HG02678 (cell line): ENCODE measurements around the gene OR13J1.
"Not testable (repeated sequence)": the region's sequence is repeated elsewhere in the genome, so short reads cannot be mapped to it uniquely, and the experiment has no call there.

Source experiments
- ATAC-seq: cut with Tn5 transposase; IDR thresholded peaks from one replicate; pipeline ENCODE4 v1.9.1; 2021; ENCODE audit warnings: mild to moderate bottlenecking, moderate library complexity; ENCODE audit not compliant: unreplicated experiment

OR13J1 gene

GRCh38 chr9:35905051-35905781 lies 35.0 kb upstream of the OR13J1 start:
- no peak for ATAC-seq

GRCh38 chr9:35904338-35904737 lies 34.1 kb upstream of the OR13J1 start:
- no peak for ATAC-seq

DNA sequence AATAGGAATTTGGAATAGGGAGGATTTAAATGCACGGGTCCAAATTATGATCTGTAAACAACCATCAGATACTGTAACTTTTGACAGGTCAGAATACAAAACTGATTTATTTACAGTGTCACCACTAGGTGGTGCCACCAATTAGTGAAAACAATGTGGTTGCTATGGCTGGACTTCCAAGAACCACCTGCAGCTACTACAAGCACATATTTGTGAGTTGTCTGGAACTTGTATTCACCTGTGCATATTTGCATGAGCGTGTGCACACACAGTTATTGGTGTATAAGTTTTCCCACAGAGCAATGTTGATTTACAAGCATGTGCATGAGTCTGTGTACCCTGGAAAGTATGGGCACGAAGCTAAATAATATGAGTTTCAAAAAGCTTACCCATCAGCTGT lies 32.8 kb upstream of the OR13J1 start:
- no peak for ATAC-seq

GRCh38 chr9:35899021-35899420 lies 28.8 kb upstream of the OR13J1 start:
- ATAC-seq = no peak

GRCh38 chr9:35898337-35898736 lies 28.1 kb upstream of the OR13J1 start:
- no peak for ATAC-seq

- not testable (repeated sequence) for ATAC-seq
These were observed 27.3 kb upstream of the OR13J1 start for GRCh38 chr9:35897376-35898099.

- no peak for ATAC-seq
These were observed 26.4 kb upstream of the OR13J1 start for GRCh38 chr9:35896570-35896969.

DNA sequence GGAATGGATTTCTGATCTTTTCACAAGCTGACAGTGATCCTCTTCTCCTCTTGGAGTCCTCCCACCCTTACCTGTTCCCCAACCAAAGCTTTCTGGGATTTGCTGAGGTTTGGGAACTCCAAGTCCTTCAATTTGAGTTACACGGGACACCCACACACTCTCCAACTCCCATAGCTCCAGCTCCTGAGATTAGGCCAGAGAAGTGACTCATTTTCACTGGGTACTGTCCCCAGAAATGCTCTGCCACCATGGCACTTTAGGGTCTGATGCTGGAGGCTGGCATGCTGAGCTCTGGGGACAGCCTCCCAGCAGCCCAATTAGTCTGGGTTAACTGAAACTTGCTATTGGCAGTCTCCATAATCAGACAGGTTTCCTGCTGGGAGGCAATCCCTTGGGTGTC lies 21.9 kb upstream of the OR13J1 start:
- no peak for ATAC-seq

DNA sequence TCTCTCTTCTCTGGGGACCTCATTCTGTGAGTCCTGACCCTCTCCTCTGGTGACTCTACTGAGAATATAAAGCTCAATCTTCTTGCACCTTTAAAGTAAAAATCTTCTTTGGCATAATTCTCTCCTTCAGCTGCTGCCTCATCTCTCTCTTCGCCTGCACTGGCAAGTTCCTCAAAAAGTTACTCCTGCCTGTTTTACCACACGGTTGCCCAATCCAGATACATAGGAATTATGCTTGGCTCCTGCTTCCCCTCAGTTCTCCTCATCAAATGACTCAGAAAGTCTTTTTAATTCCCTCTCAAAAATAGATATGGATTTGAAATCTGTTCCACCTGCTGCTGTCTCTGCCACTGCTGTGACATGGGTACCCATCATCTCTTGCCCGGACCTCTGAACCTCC lies 21.4 kb upstream of the OR13J1 start:
- no peak for ATAC-seq

DNA sequence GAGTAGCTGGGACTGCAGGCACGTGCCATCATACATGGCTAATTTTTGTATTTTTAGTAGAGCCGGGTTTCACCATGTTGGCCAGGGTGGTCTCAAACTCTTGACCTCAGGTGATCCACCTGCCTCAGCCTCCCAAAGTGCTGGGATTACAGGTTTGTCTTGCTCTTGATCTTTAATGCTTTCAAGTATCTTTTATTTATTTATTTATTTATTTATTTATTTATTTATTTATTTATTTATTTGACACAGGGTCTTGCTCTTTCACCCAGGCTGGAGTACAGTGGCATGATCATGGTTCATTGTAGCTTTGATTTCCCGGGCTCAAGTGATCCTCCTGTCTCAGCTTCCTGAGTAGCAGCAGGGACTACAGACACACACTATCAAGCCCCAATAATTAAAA lies 14.7 kb upstream of the OR13J1 start:
- ATAC-seq = not testable (repeated sequence)

DNA sequence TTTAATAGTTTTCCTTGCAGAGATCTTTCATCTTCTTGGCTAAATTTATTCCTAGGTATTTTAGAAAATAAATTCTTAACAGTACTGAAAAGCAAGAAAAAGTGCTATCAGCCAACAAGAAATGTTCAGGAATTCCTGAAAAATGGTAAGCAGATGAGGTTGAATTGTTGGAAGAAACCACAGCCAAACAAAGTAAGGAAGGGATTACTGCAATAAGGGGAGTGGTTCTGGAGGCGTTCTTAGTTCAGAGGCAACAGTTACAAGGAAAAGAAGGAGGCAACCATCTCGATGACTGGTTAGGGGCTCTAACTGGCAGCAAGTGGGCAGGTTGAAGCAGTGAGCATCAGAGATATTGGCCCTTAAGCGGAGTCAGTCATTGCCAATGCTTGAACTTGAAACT lies 12.8 kb upstream of the OR13J1 start:
- ATAC-seq = no peak

DNA sequence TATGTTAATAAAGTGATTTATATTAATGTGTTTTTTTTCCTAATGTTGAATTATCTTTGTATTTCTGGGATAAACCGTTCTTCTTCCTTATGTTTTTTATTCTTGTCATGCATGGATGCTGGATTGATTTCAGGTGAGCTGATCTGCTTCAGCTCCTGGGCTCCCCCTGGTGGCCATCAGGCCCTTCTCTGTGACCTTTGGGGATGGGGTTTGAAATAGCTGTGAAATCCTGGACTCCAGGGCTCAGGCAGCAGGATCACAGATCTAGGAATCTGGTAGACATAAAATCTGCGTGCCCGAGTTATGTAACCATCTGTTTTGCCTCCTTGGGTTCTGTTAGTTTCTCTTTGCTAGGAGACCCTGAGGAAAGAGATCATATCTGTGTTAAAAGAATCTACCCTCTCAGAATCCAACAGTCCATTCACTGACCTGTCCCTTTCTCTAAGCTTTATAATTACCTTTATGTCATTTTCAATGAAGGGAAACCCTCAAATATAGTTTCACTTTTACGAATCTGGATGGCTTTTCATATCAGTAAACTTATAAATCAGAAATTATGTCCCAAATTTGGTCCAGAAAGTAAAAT lies 12.2 kb upstream of the OR13J1 start:
- ATAC-seq = no peak

DNA sequence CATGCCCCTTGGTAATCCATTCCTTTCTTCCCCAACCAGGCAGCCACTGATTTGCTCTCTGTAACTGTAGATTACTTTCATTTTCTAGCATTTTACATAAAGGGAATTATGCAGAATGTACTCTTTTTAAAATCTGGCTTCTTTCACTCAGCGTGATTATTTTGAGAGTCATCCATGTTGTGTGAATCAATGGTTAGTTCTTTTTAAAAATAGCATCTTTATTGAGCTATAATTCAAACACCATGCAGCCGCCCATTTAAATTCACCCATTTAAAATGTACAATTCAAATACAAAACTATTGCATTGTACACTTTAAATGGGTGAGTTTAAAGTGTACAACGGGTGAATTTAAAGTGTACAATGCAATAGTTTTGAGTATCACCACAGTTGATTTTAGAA lies 2.3 kb upstream of the OR13J1 start:
- no peak for ATAC-seq

DNA sequence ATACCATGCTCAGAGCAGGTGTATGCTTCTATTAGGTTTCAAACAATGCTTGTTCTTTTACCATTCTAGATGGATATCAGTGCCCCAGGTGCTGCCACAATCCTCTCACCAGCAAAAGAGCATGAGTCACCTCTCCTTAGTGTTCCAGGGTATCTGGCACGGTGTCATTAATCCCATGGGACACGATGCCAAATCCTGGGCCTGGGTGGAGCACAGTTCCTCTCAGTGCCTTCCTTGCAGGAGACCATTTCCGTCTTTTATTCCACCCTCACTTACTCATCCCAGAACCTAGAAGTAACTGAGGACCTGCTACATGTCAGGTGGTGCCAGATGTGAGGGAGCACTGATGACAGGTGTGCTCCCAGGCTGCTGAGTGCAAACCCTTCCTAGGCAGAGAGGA lies 1.3 kb upstream of the OR13J1 start:
- ATAC-seq = no peak

GRCh38 chr9:35869621-35870216 lies 482 bp downstream of the OR13J1 start:
- ATAC-seq = no peak

DNA sequence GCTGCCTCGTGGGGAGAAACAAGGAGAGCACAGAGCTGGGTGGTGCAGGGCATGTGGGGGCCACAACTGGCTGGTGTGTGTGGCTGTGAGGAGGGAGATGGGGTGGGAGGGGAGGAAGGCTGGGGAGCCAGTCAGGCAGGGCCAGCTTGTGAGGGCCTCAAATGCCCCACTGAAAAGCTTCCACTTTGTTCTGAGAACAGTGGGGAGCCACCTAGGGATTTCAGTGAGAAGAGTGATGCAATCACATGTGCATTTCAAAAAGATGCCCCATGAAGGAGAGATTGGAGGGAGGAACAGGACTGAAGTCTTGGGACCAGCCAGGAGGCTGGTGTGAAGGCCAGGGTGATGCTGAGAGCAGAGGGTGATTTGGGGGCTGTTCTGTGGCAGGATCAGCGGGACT lies 1.3 kb downstream of the OR13J1 start:
- no peak for ATAC-seq

- ATAC-seq = no peak
These were observed 2.7 kb downstream of the OR13J1 start for GRCh38 chr9:35867538-35867937.

DNA sequence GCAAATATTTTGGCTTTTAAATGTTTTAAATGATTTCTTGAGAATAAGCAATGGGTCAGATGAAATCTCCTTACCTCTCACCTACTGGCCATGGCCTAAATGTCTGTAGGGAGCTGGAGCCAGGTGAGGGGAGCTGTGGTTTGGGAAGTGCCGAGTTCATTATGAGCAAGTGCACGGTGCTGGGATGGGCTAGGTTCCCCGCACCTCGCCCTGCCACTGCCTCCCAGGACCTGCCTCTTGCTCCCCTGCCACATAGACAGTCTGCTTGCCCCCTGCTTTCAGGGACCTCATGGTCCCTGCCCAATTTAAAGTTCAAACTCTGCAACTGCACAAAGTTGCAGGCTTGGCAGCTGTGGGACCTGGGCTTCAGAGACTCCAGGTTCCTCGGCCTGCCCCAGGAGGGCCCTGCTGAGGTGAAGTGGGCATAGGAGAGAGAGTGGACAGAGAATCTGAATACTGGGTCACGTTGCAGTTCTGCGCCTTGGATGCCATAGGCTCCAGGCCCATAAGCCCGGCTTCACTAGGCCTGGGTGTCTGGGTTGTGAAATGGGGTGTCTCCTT lies 5.4 kb downstream of the OR13J1 start:
- ATAC-seq = no peak

DNA sequence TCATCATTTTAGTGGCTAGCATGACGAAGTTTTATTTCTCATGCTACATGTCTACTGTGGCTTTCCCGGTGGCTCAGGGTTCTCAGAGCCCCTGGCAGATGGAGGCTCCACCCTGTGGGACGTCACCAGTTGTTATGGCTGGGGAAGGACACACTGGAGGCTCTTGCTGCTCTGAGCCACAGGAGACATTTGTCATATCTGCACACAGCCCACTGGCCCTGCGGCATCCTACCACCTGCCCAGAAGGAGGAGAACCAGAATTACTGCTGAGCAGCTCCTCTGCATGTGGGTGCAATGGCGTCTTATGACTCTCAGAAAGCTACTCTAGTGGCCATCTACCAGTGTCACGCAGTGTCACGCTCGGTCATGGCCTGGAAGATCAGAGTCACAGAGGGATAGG lies 6.6 kb downstream of the OR13J1 start:
- ATAC-seq = no peak

- ATAC-seq = no peak
These were observed 7.9 kb downstream of the OR13J1 start for GRCh38 chr9:35862328-35862727.

DNA sequence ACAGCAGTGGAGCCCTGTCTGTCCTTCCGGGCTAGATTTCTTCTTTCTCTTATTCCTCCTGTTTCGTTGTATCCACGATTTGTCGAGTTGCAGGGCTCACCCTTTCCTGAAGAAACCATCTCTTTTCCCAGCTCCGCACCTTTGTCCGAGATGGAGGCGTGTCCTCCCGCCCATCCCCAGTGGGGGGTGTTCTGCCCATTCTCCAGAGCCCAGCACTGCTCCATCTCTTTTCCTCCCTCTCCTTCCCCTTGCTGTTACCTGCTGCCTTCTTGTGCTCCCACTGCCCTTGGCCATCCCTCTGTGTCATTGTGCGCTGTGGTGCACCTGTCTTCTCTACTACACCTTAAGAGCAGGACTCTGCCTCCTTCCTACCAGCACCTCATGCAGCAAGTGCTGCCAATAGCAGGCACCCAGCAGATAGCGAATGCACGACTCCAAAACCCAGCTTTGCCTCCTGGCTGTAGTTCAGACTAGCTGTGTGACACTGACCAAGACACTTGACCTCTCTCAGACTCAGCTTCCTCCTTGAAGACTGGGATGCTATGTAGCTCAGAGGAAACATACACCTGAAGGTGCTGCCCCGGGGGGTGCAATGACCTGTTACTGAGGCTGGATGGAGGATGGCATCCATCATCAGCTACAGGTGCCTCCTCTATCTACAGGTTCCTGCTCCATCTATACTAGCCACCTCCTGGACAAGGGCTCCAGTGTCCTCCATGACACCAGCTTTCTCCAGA lies 8.9 kb downstream of the OR13J1 start:
- ATAC-seq = no peak
